ENCODE measurements around the gene ELMO1. TPM values are rescaled to one million over a fixed set of nuclear protein-coding genes. Genes with fewer than 3 reads are reported as not detected.
"Not testable (repeated sequence)": the region's sequence is repeated elsewhere in the genome, so short reads cannot be mapped to it uniquely, and the experiment has no call there.

ELMO1 gene
- polyA plus RNA-seq, 1 experiment = not detected

- no peak for TF ChIP-seq CTCF (IDR thresholded peaks at IDR 0.05; ENCODE audit: insufficient read depth, low read depth, low read length)
- ChIA-PET POLR2A (no interaction called here), CTCF (interaction anchor here (1.4 kb wide), 1 partner anchor 33 kb away, joined by 4 read pairs; no protein-coding TSS in a partner anchor)
- Histone ChIP-seq H3K27me3 (ENCODE audit: control insufficient read depth, insufficient read depth, low read length) (no peaks in the 10 kb centered on the region), H3K4me3 (ENCODE audit: low read depth, low read length) (no peak overlapping the region), H3K36me3 (ENCODE audit: control insufficient read depth, insufficient read depth, low read length) (no peaks in the 10 kb centered on the region)
- DNase-seq (ENCODE audit: low read depth) = no peak
Observed at GRCh38 chr7:37149051-37149772, 299.5 kb downstream of the ELMO1 start.

GRCh38 chr7:37145682-37146081 is 303.0 kb downstream of the ELMO1 start:
- no peak for DNase-seq (ENCODE audit: low read depth)
- H3K4me3 ChIP-seq (ENCODE audit: low read depth, low read length) = no peak overlapping the region
- ChIA-PET CTCF (interaction anchor here (0.9 kb wide), 1 partner anchor 15 kb away, joined by 3 read pairs; no protein-coding TSS in a partner anchor), POLR2A (no interaction called here)
- no peak for TF ChIP-seq CTCF (IDR thresholded peaks at IDR 0.05; ENCODE audit: insufficient read depth, low read depth, low read length)
- no peaks in the 10 kb centered on the region for H3K36me3 ChIP-seq (ENCODE audit: control insufficient read depth, insufficient read depth, low read length)
- no peaks in the 10 kb centered on the region for H3K27me3 ChIP-seq (ENCODE audit: control insufficient read depth, insufficient read depth, low read length)

GRCh38 chr7:37144423-37144822 is 304.2 kb downstream of the ELMO1 start:
- Histone ChIP-seq H3K36me3 (ENCODE audit: control insufficient read depth, insufficient read depth, low read length) (no peaks in the 10 kb centered on the region), H3K4me3 (ENCODE audit: low read depth, low read length) (no peak overlapping the region), H3K27me3 (ENCODE audit: control insufficient read depth, insufficient read depth, low read length) (no peaks in the 10 kb centered on the region)
- TF ChIP-seq CTCF (IDR thresholded peaks at IDR 0.05; ENCODE audit: insufficient read depth, low read depth, low read length) = no peak
- ChIA-PET CTCF (interaction anchor here (0.7 to 0.9 kb wide), 3 partner anchors 14 to 158 kb away, joined by 3 read pairs; no protein-coding TSS in a partner anchor), POLR2A (no interaction called here)
- no peak for DNase-seq (ENCODE audit: low read depth)

- no peak for TF ChIP-seq CTCF (IDR thresholded peaks at IDR 0.05; ENCODE audit: insufficient read depth, low read depth, low read length)
Observed at GRCh38 chr7:37142958-37143357, 305.7 kb downstream of the ELMO1 start.

GRCh38 chr7:37141742-37142141 is 306.9 kb downstream of the ELMO1 start:
- Histone ChIP-seq H3K27me3 (ENCODE audit: control insufficient read depth, insufficient read depth, low read length) (no peaks in the 10 kb centered on the region), H3K4me3 (ENCODE audit: low read depth, low read length) (no peak overlapping the region), H3K36me3 (ENCODE audit: control insufficient read depth, insufficient read depth, low read length) (no peaks in the 10 kb centered on the region)
- TF ChIP-seq CTCF (IDR thresholded peaks at IDR 0.05; ENCODE audit: insufficient read depth, low read depth, low read length) = no peak
- ChIA-PET CTCF (interaction anchor here (0.6 to 1.5 kb wide), 2 partner anchors 40 to 155 kb away, joined by 3 read pairs; no protein-coding TSS in a partner anchor), POLR2A (no interaction called here)
- no peak for DNase-seq (ENCODE audit: low read depth)

More at GRCh38 chr7:37142958-37143357, 305.7 kb downstream of the ELMO1 start:
- CTCF ChIA-PET = interaction anchor here (1.5 kb wide), 1 partner anchor 39 kb away, joined by 3 read pairs; no protein-coding TSS in a partner anchor
- H3K36me3 ChIP-seq (ENCODE audit: control insufficient read depth, insufficient read depth, low read length) = no peaks in the 10 kb centered on the region
- H3K4me3 ChIP-seq (ENCODE audit: low read depth, low read length) = no peak overlapping the region
- no peak for DNase-seq (ENCODE audit: low read depth)
- no peaks in the 10 kb centered on the region for H3K27me3 ChIP-seq (ENCODE audit: control insufficient read depth, insufficient read depth, low read length)
- POLR2A ChIA-PET = no interaction called here

- H3K27me3 ChIP-seq (ENCODE audit: control insufficient read depth, insufficient read depth, low read length); H3K4me3 ChIP-seq (ENCODE audit: low read depth, low read length); H3K36me3 ChIP-seq (ENCODE audit: control insufficient read depth, insufficient read depth, low read length); CTCF ChIA-PET; DNase-seq (ENCODE audit: low read depth); POLR2A ChIA-PET: not testable (repeated sequence)
Observed at GRCh38 chr7:37133902-37134301, 314.8 kb downstream of the ELMO1 start.

Data from BJ (cell line).